Smooth muscle cell (in vitro differentiated cells): Measurements from ENCODE around the gene PPP5C. TPM values are rescaled to one million over a fixed set of nuclear protein-coding genes. Genes with fewer than 3 reads are reported as not detected.

Experiments used
- DNase-seq: peaks from one replicate; lab custom pipeline; 2025; ENCODE audit not compliant: unreplicated experiment; lab: John Stamatoyannopoulos, UW
- H2AFZ ChIP-seq: fragments of 200-600 bp; sonication (generic); 2 replicates; pipeline ENCODE4 v1.6.0; 2016; ENCODE audit warnings: antibody characterized with exemption, low read depth, mild to moderate bottlenecking
- H3F3A ChIP-seq: fragments of 200-600 bp; sonication (generic); 2 replicates; pipeline ENCODE4 v1.6.0; 2017; ENCODE audit warnings: antibody characterized with exemption, low read depth
- H3K27ac ChIP-seq: fragments of 200-600 bp; sonication (generic); 2 replicates; pipeline ENCODE4 v1.5.1; 2016; ENCODE audit warnings: low read depth, mild to moderate bottlenecking
- H3K27me3 ChIP-seq: fragments of 200-600 bp; sonication (generic); 2 replicates; pipeline ENCODE4 v1.6.1; 2016; ENCODE audit warnings: low read depth, mild to moderate bottlenecking
- H3K36me3 ChIP-seq: fragments of 200-600 bp; sonication (generic); 2 replicates; pipeline ENCODE4 v1.5.1; 2016; ENCODE audit warnings: low read depth
- H3K4me1 ChIP-seq: fragments of 200-600 bp; sonication (generic); 2 replicates; pipeline ENCODE4 v1.5.1; 2016; ENCODE audit warnings: low read depth
- H3K4me2 ChIP-seq: fragments of 200-600 bp; sonication (generic); 2 replicates; pipeline ENCODE4 v1.6.0; 2016; ENCODE audit warnings: mild to moderate bottlenecking
- H3K4me3 ChIP-seq: fragments of 200-600 bp; sonication (generic); 2 replicates; pipeline ENCODE4 v1.5.1; 2016; ENCODE audit warnings: mild to moderate bottlenecking
- H3K79me2 ChIP-seq: fragments of 200-600 bp; sonication (generic); 2 replicates; pipeline ENCODE4 v1.6.0; 2016; ENCODE audit warnings: low read depth, mild to moderate bottlenecking
- H3K9ac ChIP-seq: fragments of 200-600 bp; sonication (generic); 2 replicates; pipeline ENCODE4 v1.6.0; 2016; ENCODE audit warnings: low read depth
- H3K9me3 ChIP-seq: fragments of 200-600 bp; sonication (generic); replicated peaks from 2 replicates; pipeline ENCODE4 v1.5.1; 2016; ENCODE audit warnings: low read depth
- H4K20me1 ChIP-seq: fragments of 200-600 bp; sonication (generic); 2 replicates; pipeline ENCODE4 v1.6.0; 2016; ENCODE audit warnings: low read depth
- WGBS: methylation state at CpG from one replicate; pipeline ENCODE4 v1.1.7; 2016; ENCODE audit warnings: low lambda C conversion rate; 5-methylcytosine and 5-hydroxymethylcytosine counted together
- polyA plus RNA-seq: library from polyadenylated mRNA; unstranded; fragments of >200 nt; fragmentation: Nextera tagmentation; extraction: Ambion mirVana; gene quantifications from 2 replicates; pipeline ENCODE4 v1.2.1, GENCODE V29; 2016
- total RNA-seq: library from RNA; depleted of rRNA; stranded (reverse); fragments of >200 nt; gene quantifications from 2 replicates; pipeline ENCODE4 v1.2.3, GENCODE V29; 2014
- TF ChIP-seq, protein P1 (sequence below): fragments of 200-600 bp; sonication (generic); IDR thresholded peaks from 2 replicates; pipeline ENCODE4 v1.5.1; 2017; ENCODE audit warnings: borderline replicate concordance, mild to moderate bottlenecking, antibody characterized with exemption; ENCODE audit not compliant: insufficient read depth, poor library complexity, severe bottlenecking

PPP5C gene
- total and polyA plus RNA-seq, 2 experiments from 2014 or later = 44.9 to 57.7 TPM

DNA sequence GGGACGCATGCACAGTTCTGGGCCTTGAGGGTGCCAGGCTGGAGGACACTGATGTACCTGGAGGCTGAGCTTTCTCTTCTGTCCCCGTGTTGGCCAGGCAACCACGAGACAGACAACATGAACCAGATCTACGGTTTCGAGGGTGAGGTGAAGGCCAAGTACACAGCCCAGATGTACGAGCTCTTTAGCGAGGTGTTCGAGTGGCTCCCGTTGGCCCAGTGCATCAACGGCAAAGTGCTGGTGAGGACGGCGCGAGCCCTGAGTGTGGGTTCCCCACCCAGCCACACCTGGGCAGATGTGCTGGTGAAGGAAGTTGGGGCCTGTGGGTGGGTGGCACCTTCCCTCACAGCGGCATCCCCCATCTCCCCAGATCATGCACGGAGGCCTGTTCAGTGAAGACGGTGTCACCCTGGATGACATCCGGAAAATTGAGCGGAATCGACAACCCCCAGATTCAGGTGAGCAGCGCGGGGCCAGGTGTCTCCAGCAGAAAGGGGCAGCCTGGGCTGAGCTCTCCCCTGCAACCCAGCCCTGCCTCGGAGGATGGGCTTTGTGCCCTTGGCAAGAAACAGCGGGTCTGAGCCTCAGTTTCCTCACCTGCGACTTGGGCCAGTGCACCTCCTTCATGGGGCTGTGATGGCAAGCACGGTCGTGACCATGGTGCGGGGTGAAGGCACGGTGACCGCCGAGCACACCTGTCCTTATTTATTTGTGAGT is 40.3 kb downstream of the PPP5C start:
- H3K79me2 ChIP-seq = no peaks in the 10 kb centered on the region
- H3K9me3 ChIP-seq = no peaks in the 10 kb centered on the region
- peaks cover under 1% of the 10 kb centered on the region for H3F3A ChIP-seq
- no peaks in the 10 kb centered on the region for H3K4me1 ChIP-seq
- H3K4me3 ChIP-seq = no peak overlapping the region
- H3K27ac ChIP-seq = no peak overlapping the region
- no peaks in the 10 kb centered on the region for H3K27me3 ChIP-seq
- H3K36me3 ChIP-seq = peaks cover 5% of the 10 kb centered on the region
- H3K4me2 ChIP-seq = no peak overlapping the region
- 98% methylated on average over 30 of the region's 30 CpGs for WGBS
- peaks cover 3% of the 10 kb centered on the region for H4K20me1 ChIP-seq
- no peak for DNase-seq
- no peak overlapping the region for H2AFZ ChIP-seq
- H3K9ac ChIP-seq = no peak overlapping the region
- TF ChIP-seq, protein P1, sequence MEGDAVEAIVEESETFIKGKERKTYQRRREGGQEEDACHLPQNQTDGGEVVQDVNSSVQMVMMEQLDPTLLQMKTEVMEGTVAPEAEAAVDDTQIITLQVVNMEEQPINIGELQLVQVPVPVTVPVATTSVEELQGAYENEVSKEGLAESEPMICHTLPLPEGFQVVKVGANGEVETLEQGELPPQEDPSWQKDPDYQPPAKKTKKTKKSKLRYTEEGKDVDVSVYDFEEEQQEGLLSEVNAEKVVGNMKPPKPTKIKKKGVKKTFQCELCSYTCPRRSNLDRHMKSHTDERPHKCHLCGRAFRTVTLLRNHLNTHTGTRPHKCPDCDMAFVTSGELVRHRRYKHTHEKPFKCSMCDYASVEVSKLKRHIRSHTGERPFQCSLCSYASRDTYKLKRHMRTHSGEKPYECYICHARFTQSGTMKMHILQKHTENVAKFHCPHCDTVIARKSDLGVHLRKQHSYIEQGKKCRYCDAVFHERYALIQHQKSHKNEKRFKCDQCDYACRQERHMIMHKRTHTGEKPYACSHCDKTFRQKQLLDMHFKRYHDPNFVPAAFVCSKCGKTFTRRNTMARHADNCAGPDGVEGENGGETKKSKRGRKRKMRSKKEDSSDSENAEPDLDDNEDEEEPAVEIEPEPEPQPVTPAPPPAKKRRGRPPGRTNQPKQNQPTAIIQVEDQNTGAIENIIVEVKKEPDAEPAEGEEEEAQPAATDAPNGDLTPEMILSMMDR = no peak

DNA sequence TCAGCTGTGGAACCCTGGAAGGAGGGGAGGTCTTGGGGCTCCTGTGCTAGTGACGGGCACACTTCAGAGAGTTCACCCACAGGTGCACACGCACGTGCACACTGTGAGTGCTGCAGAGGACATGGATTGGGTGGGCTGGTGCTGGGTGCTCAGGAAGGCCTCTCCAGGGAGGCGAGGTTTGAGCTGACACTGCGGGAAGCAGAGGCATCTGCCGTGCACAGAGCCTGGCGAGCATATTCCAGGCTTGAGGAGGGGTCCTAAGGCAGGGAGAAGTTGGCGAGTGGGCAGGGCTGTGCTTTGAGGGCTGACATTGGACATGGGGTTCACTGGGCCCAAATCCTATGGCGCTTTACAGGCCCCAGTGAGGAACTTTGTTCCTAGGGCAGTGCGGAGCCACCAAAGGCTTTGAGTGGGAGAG is 40.8 kb downstream of the PPP5C start:
- Histone ChIP-seq H3K79me2 (no peaks in the 10 kb centered on the region), H3K27me3 (no peaks in the 10 kb centered on the region), H3K4me2 (no peak overlapping the region), H3K27ac (no peak overlapping the region), H3K9ac (no peak overlapping the region), H2AFZ (no peak overlapping the region), H3F3A (peaks cover 6% of the 10 kb centered on the region), H3K9me3 (no peaks in the 10 kb centered on the region), H3K4me3 (no peak overlapping the region), H3K4me1 (no peaks in the 10 kb centered on the region), H3K36me3 (peaks cover 5% of the 10 kb centered on the region), H4K20me1 (no peaks in the 10 kb centered on the region)
- TF ChIP-seq, protein P1 = no peak
- no peak for DNase-seq
- 97% methylated on average over 10 of the region's 10 CpGs for whole genome bisulfite sequencing

DNA sequence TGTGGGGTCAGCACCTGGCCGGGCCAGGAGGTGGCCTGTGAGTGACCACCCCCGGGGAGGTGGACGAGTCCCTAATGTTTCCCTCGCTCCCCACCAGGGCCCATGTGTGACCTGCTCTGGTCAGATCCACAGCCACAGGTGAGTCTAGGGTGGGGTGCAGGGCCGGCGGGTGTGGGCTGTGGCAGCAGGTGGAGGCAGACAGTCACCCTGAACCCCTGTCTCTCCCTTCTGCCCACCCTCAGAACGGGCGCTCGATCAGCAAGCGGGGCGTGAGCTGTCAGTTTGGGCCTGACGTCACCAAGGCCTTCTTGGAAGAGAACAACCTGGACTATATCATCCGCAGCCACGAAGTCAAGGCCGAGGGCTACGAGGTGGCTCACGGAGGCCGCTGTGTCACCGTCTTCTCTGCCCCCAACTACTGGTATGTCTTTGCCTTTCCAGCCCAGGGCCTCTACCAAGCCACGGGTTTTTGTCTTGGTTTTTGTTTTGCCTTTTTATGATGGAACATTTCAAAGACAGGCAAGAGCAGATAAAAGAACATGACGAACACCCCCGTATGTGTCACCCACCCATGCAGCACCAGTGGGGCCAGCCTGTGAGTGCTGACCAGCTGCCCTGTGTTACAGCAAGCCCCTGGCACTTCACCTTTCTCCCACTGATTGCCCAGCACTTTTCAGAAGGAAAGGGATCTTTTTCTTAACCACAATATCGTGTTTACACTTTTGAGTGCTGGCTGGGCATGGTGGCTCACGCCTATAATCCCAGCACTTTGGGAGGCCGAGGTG is 41.6 kb downstream of the PPP5C start:
- TF ChIP-seq, protein P1 = no peak
- Histone ChIP-seq H3K79me2 (no peaks in the 10 kb centered on the region), H3K4me2 (no peak overlapping the region), H4K20me1 (no peaks in the 10 kb centered on the region), H3K9ac (no peak overlapping the region), H3K27ac (no peak overlapping the region), H3F3A (peaks cover 13% of the 10 kb centered on the region), H3K9me3 (no peaks in the 10 kb centered on the region), H3K27me3 (no peaks in the 10 kb centered on the region), H2AFZ (no peak overlapping the region), H3K4me3 (no peak overlapping the region), H3K4me1 (no peaks in the 10 kb centered on the region), H3K36me3 (peaks cover 5% of the 10 kb centered on the region)
- DNase-seq = no peak
- 95% methylated on average over 25 of the region's 25 CpGs for WGBS
